MM.1S (cell line): Measurements from ENCODE around the gene TTYH3.

Experiments
- EZH2 ChIP-seq: fragments of 300-600 bp; sonication (generic); optimal IDR thresholded peaks from 2 replicates; pipeline ENCODE3; 2017; ENCODE audit warnings: low read depth, mild to moderate bottlenecking, antibody characterized with exemption, low read length, mixed read lengths
- TF ChIP-seq, protein P1 (sequence below): fragments of 300-600 bp; sonication (generic); IDR thresholded peaks from 2 replicates; pipeline ENCODE4 v1.5.1; 2016; ENCODE audit warnings: antibody characterized with exemption, low read length, mixed read lengths

DNA sequence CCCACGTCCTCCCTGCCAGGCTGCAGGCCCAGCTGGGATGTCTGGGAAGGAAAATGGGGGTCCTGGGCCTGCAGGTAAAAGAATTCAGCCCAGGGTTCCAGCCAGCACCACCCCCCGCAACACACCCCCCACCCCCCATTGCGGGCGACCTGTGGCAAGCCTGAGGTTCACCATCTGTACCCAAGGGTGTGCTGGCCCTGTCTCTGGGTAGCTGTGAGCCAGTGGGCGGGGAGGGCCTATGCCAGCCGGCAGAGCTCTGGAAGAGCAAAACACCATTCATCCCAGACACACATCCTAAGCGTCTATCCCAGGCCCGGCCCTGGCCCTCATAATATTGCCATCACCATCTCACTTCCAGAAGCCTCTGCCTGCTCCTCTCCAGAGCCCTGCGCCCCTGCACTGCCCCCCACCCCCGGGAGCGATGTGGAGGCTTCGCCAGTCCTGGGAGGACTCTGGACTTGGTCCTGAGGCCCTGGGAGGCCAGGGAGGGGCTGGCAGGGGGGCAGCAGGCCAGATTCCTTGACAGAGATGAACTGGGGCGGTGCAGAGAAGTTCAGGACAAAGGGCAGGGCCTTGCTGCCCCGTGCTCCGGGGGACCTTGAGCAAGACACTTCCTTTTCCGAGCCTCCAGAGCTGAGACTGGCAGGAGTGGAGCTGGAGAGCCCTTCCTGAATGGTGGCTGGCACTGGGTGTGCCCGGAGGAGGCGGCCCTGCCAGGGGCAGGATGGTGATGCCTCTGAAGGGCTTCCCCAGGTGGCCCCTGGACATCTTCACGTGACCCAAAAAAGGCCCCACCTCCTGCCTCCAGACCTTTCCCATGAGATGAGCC lies 8.7 kb upstream of the TTYH3 start:
- TF ChIP-seq, protein P1, sequence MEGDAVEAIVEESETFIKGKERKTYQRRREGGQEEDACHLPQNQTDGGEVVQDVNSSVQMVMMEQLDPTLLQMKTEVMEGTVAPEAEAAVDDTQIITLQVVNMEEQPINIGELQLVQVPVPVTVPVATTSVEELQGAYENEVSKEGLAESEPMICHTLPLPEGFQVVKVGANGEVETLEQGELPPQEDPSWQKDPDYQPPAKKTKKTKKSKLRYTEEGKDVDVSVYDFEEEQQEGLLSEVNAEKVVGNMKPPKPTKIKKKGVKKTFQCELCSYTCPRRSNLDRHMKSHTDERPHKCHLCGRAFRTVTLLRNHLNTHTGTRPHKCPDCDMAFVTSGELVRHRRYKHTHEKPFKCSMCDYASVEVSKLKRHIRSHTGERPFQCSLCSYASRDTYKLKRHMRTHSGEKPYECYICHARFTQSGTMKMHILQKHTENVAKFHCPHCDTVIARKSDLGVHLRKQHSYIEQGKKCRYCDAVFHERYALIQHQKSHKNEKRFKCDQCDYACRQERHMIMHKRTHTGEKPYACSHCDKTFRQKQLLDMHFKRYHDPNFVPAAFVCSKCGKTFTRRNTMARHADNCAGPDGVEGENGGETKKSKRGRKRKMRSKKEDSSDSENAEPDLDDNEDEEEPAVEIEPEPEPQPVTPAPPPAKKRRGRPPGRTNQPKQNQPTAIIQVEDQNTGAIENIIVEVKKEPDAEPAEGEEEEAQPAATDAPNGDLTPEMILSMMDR = no peak
- TF ChIP-seq EZH2 = no peak
